Measurements from ENCODE around the gene CFAP161.

- no peak for TF ChIP-seq CTCF (IDR thresholded peaks at IDR 0.05; ENCODE audit: low read depth, low read length, poor library complexity, severe bottlenecking)
- no peak for TF ChIP-seq EZH2phosphoT487 (IDR thresholded peaks at IDR 0.05; ENCODE audit: borderline replicate concordance, low read length)
These were observed 50.1 kb downstream of the CFAP161 start for GRCh38 chr15:81184188-81184587.
